ENCODE results near the gene FJX1.

The FJX1 gene

DNA sequence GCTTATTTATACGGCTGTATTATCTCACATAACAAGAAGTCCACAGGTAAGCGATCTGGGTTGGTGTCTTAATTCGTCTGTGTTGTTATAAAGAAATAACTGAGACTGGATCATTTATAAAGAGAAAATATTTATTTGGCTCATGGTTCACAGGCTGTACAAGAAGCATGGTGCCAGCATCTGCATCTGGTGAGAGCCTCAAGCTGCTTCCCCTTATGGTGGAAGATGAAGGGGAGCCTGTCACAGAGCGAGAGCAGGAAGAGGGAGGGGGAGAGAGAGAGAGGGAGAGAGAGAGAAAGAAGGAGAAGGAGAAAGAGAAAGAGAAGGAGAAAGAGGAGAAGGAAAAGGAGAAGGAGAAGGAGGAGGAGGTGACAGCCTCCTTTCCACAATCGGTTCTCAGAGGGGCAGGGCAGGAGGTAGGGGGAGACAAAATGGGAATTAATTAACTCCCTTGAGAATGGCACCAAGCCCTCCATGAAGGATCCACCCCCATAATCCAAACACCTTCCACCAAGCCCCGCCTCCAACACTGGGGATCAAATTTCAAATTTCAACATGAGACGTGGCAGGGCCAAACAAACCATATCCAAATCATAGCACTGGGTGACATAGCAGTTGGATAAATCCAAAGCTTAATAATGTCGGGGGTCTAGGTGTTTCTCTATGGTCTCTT lies 29.3 kb downstream of the FJX1 start (continued):
- TF ChIP-seq ZNF624 (tag by site-specific recombination; IDR thresholded peaks at IDR 0.05) (no peak), MYNN (tag by site-specific recombination; IDR thresholded peaks at IDR 0.05; ENCODE audit: borderline replicate concordance) (no peak), ZNF571 (tag by site-specific recombination; IDR thresholded peaks at IDR 0.05) (no peak), ZXDB (tag by site-specific recombination; IDR thresholded peaks at IDR 0.05) (no peak), ZNF747 (tag by site-specific recombination; IDR thresholded peaks at IDR 0.05) (no peak), ZNF514 (tag by site-specific recombination; IDR thresholded peaks at IDR 0.05) (no peak), ZBTB17 (tag by site-specific recombination; IDR thresholded peaks at IDR 0.05) (no peak), ZNF707 (tag by site-specific recombination; IDR thresholded peaks at IDR 0.05) (no peak), ZNF530 (tag by site-specific recombination; IDR thresholded peaks at IDR 0.05; ENCODE audit: low read depth) (no peak), ZNF37A (tag by site-specific recombination; IDR thresholded peaks at IDR 0.05) (no peak), ZNF670 (tag by site-specific recombination; IDR thresholded peaks at IDR 0.05; ENCODE audit: low read depth) (no peak), ZNF366 (tag by site-specific recombination; conservative IDR thresholded peaks at IDR 0.05) (peak; percentile 72), ZFP3 (tag by site-specific recombination; IDR thresholded peaks at IDR 0.05; ENCODE audit: low read depth) (no peak), KLF16 (tag by site-specific recombination; IDR thresholded peaks at IDR 0.05) (no peak), OSR2 (tag by site-specific recombination; IDR thresholded peaks at IDR 0.05) (no peak), ZNF585B (tag by site-specific recombination; IDR thresholded peaks at IDR 0.05) (peak; percentile 75), ZIC2 (tag by site-specific recombination; IDR thresholded peaks at IDR 0.05) (no peak), ZSCAN30 (tag by site-specific recombination; IDR thresholded peaks at IDR 0.05) (no peak), YY1 (tag by site-specific recombination; IDR thresholded peaks at IDR 0.05) (no peak), SCRT1 (tag by site-specific recombination; IDR thresholded peaks at IDR 0.05; ENCODE audit: borderline replicate concordance) (no peak), ZNF623 (tag by site-specific recombination; IDR thresholded peaks at IDR 0.05) (no peak), GLI2 (tag by site-specific recombination; IDR thresholded peaks at IDR 0.05; ENCODE audit: borderline replicate concordance, low read depth) (no peak), ZNF521 (tag by site-specific recombination; IDR thresholded peaks at IDR 0.05) (no peak), ZNF133 (tag by site-specific recombination; IDR thresholded peaks at IDR 0.05) (no peak), ZNF155 (tag by site-specific recombination; IDR thresholded peaks at IDR 0.05) (no peak), GLIS2 (tag by site-specific recombination; IDR thresholded peaks at IDR 0.05) (no peak), ZNF341 (tag by site-specific recombination; IDR thresholded peaks at IDR 0.05; ENCODE audit: low read depth) (no peak), ZNF121 (tag by site-specific recombination; IDR thresholded peaks at IDR 0.05) (no peak), ZNF510 (tag by site-specific recombination; IDR thresholded peaks at IDR 0.05; ENCODE audit: insufficient replicate concordance) (no peak), ZFP37 (tag by site-specific recombination; IDR thresholded peaks at IDR 0.05) (no peak)
- TF ChIP-seq, protein P1, sequence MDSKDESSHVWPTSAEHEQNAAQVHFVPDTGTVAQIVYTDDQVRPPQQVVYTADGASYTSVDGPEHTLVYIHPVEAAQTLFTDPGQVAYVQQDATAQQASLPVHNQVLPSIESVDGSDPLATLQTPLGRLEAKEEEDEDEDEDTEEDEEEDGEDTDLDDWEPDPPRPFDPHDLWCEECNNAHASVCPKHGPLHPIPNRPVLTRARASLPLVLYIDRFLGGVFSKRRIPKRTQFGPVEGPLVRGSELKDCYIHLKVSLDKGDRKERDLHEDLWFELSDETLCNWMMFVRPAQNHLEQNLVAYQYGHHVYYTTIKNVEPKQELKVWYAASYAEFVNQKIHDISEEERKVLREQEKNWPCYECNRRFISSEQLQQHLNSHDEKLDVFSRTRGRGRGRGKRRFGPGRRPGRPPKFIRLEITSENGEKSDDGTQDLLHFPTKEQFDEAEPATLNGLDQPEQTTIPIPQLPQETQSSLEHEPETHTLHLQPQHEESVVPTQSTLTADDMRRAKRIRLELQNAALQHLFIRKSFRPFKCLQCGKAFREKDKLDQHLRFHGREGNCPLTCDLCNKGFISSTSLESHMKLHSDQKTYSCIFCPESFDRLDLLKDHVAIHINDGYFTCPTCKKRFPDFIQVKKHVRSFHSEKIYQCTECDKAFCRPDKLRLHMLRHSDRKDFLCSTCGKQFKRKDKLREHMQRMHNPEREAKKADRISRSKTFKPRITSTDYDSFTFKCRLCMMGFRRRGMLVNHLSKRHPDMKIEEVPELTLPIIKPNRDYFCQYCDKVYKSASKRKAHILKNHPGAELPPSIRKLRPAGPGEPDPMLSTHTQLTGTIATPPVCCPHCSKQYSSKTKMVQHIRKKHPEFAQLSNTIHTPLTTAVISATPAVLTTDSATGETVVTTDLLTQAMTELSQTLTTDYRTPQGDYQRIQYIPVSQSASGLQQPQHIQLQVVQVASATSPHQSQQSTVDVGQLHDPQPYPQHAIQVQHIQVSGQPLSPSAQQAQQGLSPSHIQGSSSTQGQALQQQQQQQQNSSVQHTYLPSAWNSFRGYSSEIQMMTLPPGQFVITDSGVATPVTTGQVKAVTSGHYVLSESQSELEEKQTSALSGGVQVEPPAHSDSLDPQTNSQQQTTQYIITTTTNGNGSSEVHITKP (tag by site-specific recombination; IDR thresholded peaks at IDR 0.05) = peak; percentile 74
- TF ChIP-seq, protein P2, sequence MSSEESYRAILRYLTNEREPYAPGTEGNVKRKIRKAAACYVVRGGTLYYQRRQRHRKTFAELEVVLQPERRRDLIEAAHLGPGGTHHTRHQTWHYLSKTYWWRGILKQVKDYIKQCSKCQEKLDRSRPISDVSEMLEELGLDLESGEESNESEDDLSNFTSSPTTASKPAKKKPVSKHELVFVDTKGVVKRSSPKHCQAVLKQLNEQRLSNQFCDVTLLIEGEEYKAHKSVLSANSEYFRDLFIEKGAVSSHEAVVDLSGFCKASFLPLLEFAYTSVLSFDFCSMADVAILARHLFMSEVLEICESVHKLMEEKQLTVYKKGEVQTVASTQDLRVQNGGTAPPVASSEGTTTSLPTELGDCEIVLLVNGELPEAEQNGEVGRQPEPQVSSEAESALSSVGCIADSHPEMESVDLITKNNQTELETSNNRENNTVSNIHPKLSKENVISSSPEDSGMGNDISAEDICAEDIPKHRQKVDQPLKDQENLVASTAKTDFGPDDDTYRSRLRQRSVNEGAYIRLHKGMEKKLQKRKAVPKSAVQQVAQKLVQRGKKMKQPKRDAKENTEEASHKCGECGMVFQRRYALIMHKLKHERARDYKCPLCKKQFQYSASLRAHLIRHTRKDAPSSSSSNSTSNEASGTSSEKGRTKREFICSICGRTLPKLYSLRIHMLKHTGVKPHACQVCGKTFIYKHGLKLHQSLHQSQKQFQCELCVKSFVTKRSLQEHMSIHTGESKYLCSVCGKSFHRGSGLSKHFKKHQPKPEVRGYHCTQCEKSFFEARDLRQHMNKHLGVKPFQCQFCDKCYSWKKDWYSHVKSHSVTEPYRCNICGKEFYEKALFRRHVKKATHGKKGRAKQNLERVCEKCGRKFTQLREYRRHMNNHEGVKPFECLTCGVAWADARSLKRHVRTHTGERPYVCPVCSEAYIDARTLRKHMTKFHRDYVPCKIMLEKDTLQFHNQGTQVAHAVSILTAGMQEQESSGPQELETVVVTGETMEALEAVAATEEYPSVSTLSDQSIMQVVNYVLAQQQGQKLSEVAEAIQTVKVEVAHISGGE (tag by site-specific recombination; conservative IDR thresholded peaks at IDR 0.05; ENCODE audit: low read depth) = no peak
- TF ChIP-seq, protein P3, sequence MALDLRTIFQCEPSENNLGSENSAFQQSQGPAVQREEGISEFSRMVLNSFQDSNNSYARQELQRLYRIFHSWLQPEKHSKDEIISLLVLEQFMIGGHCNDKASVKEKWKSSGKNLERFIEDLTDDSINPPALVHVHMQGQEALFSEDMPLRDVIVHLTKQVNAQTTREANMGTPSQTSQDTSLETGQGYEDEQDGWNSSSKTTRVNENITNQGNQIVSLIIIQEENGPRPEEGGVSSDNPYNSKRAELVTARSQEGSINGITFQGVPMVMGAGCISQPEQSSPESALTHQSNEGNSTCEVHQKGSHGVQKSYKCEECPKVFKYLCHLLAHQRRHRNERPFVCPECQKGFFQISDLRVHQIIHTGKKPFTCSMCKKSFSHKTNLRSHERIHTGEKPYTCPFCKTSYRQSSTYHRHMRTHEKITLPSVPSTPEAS (tag by site-specific recombination; IDR thresholded peaks at IDR 0.05) = no peak
- TF ChIP-seq, protein P4, sequence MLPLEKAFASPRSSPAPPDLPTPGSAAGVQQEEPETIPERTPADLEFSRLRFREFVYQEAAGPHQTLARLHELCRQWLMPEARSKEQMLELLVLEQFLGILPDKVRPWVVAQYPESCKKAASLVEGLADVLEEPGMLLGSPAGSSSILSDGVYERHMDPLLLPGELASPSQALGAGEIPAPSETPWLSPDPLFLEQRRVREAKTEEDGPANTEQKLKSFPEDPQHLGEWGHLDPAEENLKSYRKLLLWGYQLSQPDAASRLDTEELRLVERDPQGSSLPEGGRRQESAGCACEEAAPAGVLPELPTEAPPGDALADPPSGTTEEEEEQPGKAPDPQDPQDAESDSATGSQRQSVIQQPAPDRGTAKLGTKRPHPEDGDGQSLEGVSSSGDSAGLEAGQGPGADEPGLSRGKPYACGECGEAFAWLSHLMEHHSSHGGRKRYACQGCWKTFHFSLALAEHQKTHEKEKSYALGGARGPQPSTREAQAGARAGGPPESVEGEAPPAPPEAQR (tag by site-specific recombination; IDR thresholded peaks at IDR 0.05) = no peak

Data from HEK293 (cell line).